ENCODE measurements around the gene CCDC60.

The CCDC60 gene

DNA sequence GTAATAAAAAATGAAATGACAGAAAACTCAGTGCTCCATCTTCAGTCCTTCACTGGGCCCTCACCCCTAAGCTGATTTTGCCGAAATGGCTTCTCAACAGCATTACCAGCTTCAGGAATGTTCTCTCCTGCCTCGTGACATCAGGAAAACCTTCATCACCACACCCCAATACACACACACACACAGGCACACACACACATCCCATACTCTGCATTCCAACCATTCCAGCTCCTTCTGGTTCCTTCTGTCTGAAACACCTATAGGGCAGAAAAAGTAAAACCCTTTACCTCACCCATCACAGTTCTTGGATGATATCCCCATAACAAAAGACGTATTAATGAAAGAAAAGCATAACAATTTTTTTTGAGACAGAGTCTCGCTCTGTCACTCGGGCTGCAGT lies 75.9 kb downstream of the CCDC60 start:
- no peak overlapping the region for H3K4me2 ChIP-seq (ENCODE audit: low read length)
- TF ChIP-seq, protein P1, sequence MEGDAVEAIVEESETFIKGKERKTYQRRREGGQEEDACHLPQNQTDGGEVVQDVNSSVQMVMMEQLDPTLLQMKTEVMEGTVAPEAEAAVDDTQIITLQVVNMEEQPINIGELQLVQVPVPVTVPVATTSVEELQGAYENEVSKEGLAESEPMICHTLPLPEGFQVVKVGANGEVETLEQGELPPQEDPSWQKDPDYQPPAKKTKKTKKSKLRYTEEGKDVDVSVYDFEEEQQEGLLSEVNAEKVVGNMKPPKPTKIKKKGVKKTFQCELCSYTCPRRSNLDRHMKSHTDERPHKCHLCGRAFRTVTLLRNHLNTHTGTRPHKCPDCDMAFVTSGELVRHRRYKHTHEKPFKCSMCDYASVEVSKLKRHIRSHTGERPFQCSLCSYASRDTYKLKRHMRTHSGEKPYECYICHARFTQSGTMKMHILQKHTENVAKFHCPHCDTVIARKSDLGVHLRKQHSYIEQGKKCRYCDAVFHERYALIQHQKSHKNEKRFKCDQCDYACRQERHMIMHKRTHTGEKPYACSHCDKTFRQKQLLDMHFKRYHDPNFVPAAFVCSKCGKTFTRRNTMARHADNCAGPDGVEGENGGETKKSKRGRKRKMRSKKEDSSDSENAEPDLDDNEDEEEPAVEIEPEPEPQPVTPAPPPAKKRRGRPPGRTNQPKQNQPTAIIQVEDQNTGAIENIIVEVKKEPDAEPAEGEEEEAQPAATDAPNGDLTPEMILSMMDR (IDR thresholded peaks at IDR 0.05; ENCODE audit: low read depth, low read length, poor library complexity, severe bottlenecking), result no peak
- no peak for TF ChIP-seq EZH2phosphoT487 (IDR thresholded peaks at IDR 0.05; ENCODE audit: borderline replicate concordance, low read length)
- no peaks in the 10 kb centered on the region for H4K20me1 ChIP-seq (ENCODE audit: control insufficient read depth, insufficient read depth, low read depth, low read length)
- H3K27me3 ChIP-seq (ENCODE audit: control insufficient read depth, low read length), result peaks cover 4% of the 10 kb centered on the region
- no peaks in the 10 kb centered on the region for H3K9me2 ChIP-seq (replicated peaks; ENCODE audit: control insufficient read depth, low read length)
- H3K79me2 ChIP-seq (ENCODE audit: control insufficient read depth, low read length), result no peaks in the 10 kb centered on the region
- no peaks in the 10 kb centered on the region for H3K4me1 ChIP-seq (ENCODE audit: control insufficient read depth, low read length)
- H3K9me3 ChIP-seq (ENCODE audit: control insufficient read depth, insufficient read depth, low read length), result no peaks in the 10 kb centered on the region
- no peaks in the 10 kb centered on the region for H3K36me3 ChIP-seq (ENCODE audit: control insufficient read depth, low read length)
- H3F3A ChIP-seq (ENCODE audit: control insufficient read depth, insufficient read depth), result no peaks in the 10 kb centered on the region
- no peak overlapping the region for H3K4me3 ChIP-seq (ENCODE audit: low read length)
- no peak overlapping the region for H3K27ac ChIP-seq (ENCODE audit: low read depth, low read length)

DNA sequence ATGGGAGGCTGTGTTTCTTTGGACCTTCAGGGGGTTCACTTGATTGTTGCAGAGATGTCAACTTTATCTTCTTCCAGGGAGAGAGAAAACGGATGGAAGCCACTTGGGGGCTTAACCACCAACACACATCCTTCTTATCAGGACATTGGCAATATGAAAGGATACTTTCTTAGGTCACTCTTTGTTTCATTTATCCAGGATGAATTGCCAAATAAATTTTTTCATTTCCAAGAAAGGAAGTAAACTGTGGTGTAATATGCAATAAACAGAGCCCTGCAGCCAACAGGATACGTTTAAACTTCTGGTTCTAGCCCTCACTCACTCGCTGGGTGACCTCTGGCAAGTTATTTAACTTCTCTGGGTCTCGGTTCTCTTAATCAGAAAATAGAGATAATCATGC lies 77.8 kb downstream of the CCDC60 start:
- Histone ChIP-seq H3K9me3 (ENCODE audit: control insufficient read depth, insufficient read depth, low read length) (no peaks in the 10 kb centered on the region), H3K79me2 (ENCODE audit: control insufficient read depth, low read length) (no peaks in the 10 kb centered on the region), H3K4me1 (ENCODE audit: control insufficient read depth, low read length) (no peaks in the 10 kb centered on the region), H3K36me3 (ENCODE audit: control insufficient read depth, low read length) (no peaks in the 10 kb centered on the region), H3K27me3 (ENCODE audit: control insufficient read depth, low read length) (peaks cover 4% of the 10 kb centered on the region), H3K4me2 (ENCODE audit: low read length) (no peak overlapping the region), H3K27ac (ENCODE audit: low read depth, low read length) (no peak overlapping the region), H3K9me2 (replicated peaks; ENCODE audit: control insufficient read depth, low read length) (no peaks in the 10 kb centered on the region), H4K20me1 (ENCODE audit: control insufficient read depth, insufficient read depth, low read depth, low read length) (no peaks in the 10 kb centered on the region), H3K4me3 (ENCODE audit: low read length) (no peak overlapping the region), H3F3A (ENCODE audit: control insufficient read depth, insufficient read depth) (no peaks in the 10 kb centered on the region)
- no peak for TF ChIP-seq EZH2phosphoT487 (IDR thresholded peaks at IDR 0.05; ENCODE audit: borderline replicate concordance, low read length)
- TF ChIP-seq, protein P1 (IDR thresholded peaks at IDR 0.05; ENCODE audit: low read depth, low read length, poor library complexity, severe bottlenecking), result no peak

DNA sequence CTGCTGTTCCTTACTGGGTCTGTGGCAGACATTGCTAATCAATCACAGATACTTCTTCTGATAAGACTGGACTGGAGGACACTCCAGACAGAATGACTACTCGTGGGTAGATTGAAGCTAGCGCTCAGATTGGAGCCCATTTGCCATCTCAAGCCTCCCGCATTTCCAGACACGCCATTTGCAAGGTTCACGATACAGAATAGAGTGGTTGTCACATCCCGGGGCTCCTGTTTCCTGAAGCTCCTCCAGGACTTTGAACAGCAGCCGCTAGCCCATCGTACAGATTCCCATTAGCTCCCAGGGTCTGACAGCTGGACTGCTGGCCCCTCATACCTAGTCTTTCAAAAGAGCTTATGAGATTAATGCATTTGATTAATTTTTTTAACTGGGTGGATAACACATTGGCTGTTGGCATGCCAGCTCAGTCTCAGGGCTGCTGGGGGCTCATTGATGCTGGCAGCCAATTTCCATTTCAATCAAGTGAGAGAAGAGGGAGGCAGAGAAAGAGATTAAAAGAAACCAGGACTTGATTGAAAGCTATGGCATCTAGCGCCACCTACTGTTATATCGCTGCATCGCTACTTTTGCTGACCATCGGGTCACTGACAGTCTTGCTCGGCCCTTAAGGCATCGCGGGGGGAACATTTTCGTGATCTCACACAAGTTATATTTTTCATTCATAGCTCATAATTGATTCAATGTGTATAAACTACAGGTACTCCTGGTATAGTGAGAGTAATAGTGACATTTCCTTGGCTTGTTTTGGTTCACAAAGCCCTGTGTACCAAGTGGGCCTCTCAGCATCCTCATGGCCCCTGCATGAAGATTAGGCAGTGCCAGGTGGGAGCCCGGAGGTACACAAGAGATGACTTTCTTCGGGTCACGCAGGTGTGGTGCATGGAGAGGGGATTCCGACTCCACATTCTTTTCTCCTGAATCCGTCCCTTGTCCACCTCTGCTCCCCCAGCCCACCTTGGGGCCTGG lies 78.6 kb downstream of the CCDC60 start:
- no peaks in the 10 kb centered on the region for H3K4me1 ChIP-seq (ENCODE audit: control insufficient read depth, low read length)
- H3K4me3 ChIP-seq (ENCODE audit: low read length), result no peak overlapping the region
- no peaks in the 10 kb centered on the region for H4K20me1 ChIP-seq (ENCODE audit: control insufficient read depth, insufficient read depth, low read depth, low read length)
- H3K9me3 ChIP-seq (ENCODE audit: control insufficient read depth, insufficient read depth, low read length), result no peaks in the 10 kb centered on the region
- no peaks in the 10 kb centered on the region for H3F3A ChIP-seq (ENCODE audit: control insufficient read depth, insufficient read depth)
- no peaks in the 10 kb centered on the region for H3K36me3 ChIP-seq (ENCODE audit: control insufficient read depth, low read length)
- H3K27ac ChIP-seq (ENCODE audit: low read depth, low read length), result no peak overlapping the region
- H3K27me3 ChIP-seq (ENCODE audit: control insufficient read depth, low read length), result peaks cover 4% of the 10 kb centered on the region
- H3K79me2 ChIP-seq (ENCODE audit: control insufficient read depth, low read length), result no peaks in the 10 kb centered on the region
- H3K4me2 ChIP-seq (ENCODE audit: low read length), result no peak overlapping the region
- no peaks in the 10 kb centered on the region for H3K9me2 ChIP-seq (replicated peaks; ENCODE audit: control insufficient read depth, low read length)
- TF ChIP-seq, protein P1 (IDR thresholded peaks at IDR 0.05; ENCODE audit: low read depth, low read length, poor library complexity, severe bottlenecking), result peak; percentile 92
- TF ChIP-seq EZH2phosphoT487 (IDR thresholded peaks at IDR 0.05; ENCODE audit: borderline replicate concordance, low read length), result no peak

Data from DOHH2 (cell line).